Colonic mucosa (tissue), 4 donors: Measurements from ENCODE around the gene ABCG1. TPM values are rescaled to one million over a fixed set of nuclear protein-coding genes. Genes with fewer than 3 reads are reported as not detected.

Experiments used
- DNase-seq: peaks from one replicate; pipeline ENCODE4 v3.0.0-alpha.2; 2020
- H3K27ac ChIP-seq: fragments of 200-600 bp; one replicate; pipeline ENCODE4 v1.8.0; 2021
- H3K27me3 ChIP-seq: fragments of 200-600 bp; one replicate; pipeline ENCODE4 v1.8.0; 2021
- H3K36me3 ChIP-seq: fragments of 200-600 bp; one replicate; pipeline ENCODE4 v1.8.0; 2021
- H3K4me1 ChIP-seq: fragments of 200-600 bp; one replicate; pipeline ENCODE4 v1.8.0; 2021; ENCODE audit warnings: mild to moderate bottlenecking
- H3K4me3 ChIP-seq: fragments of 200-600 bp; one replicate; pipeline ENCODE4 v1.8.0; 2021
- H3K9ac ChIP-seq, 2 donors: one replicate each; pipeline ENCODE4 v1.7.0; 2013; ENCODE audit warnings: control low read depth in 2 of 2, low read depth in 2 of 2, low read length in 2 of 2
- H3K9me3 ChIP-seq: fragments of 200-600 bp; one replicate; pipeline ENCODE4 v1.8.0; 2021
- CTCF ChIP-seq: fragments of 200-600 bp; IDR thresholded peaks from one replicate; pipeline ENCODE4 v1.8.0; 2022; ENCODE audit warnings: antibody characterized with exemption, mild to moderate bottlenecking
- intact Hi-C: fragments of 100-400 bp; cut with DNase I; formaldehyde crosslinking; loops from one replicate; pipeline ENCODE4 v1.14.1; 2022
- total RNA-seq, 2 donors: library from RNA; stranded (reverse); fragmentation: NEBNext Ultra II Directional in 1 of 2; extraction: Animal tissue kit (Norgen Biotek cat#: 25700) in 1 of 2; gene quantifications; one replicate each; pipeline ENCODE4 v1.2.1, GENCODE V29; 2021
- donor health status: healthy.
- donor health status: DM: no; HTN: no; CAD: no.
- donor health status: DM: no; HTN: no; CAD: no.

ABCG1 gene
- total RNA-seq, 2 donors from 2014 or later, result 13.8 to 60.0 TPM

GRCh38 chr21:42317826-42318746, 99.1 kb downstream of the ABCG1 start:
- Histone ChIP-seq H3K9ac (peak overlapping the region in 1 of 2 donors; percentile 80), H3K9me3 (no peaks in the 10 kb centered on the region), H3K27me3 (no peaks in the 10 kb centered on the region), H3K36me3 (no peaks in the 10 kb centered on the region), H3K4me3 (no peak overlapping the region), H3K4me1 (no peaks in the 10 kb centered on the region), H3K27ac (peak overlapping the region; percentile 93)
- no peak for TF ChIP-seq CTCF
- DNase-seq, result peak; percentile 26
- intact Hi-C loops, result no loop called here

GRCh38 chr21:42319376-42319775, 100.4 kb downstream of the ABCG1 start:
- H3K36me3 ChIP-seq, result no peaks in the 10 kb centered on the region
- no peaks in the 10 kb centered on the region for H3K27me3 ChIP-seq
- no peaks in the 10 kb centered on the region for H3K9me3 ChIP-seq
- H3K9ac ChIP-seq, result peak overlapping the region in 1 of 2 donors; percentile 28
- peak overlapping the region; percentile 16 for H3K27ac ChIP-seq
- no peaks in the 10 kb centered on the region for H3K4me1 ChIP-seq
- no peak overlapping the region for H3K4me3 ChIP-seq
- TF ChIP-seq CTCF, result no peak
- DNase-seq, result peak; percentile 51
- intact Hi-C loops, result no loop called here

GRCh38 chr21:42319851-42320572, 101.1 kb downstream of the ABCG1 start:
- peak overlapping the region; percentile 16 for H3K27ac ChIP-seq
- no peaks in the 10 kb centered on the region for H3K4me1 ChIP-seq

GRCh38 chr21:42320791-42321190, 101.9 kb downstream of the ABCG1 start:
- Histone ChIP-seq H3K27me3 (no peaks in the 10 kb centered on the region), H3K27ac (no peak overlapping the region), H3K9me3 (no peaks in the 10 kb centered on the region), H3K4me1 (no peaks in the 10 kb centered on the region), H3K4me3 (no peak overlapping the region), H3K36me3 (no peaks in the 10 kb centered on the region), H3K9ac (no peak overlapping the region)
- no peak for TF ChIP-seq CTCF
- intact Hi-C loops, result no loop called here
- peak; percentile 17 for DNase-seq

More at GRCh38 chr21:42319851-42320572, 101.1 kb downstream of the ABCG1 start:
- no peaks in the 10 kb centered on the region for H3K9me3 ChIP-seq
- H3K4me3 ChIP-seq, result no peak overlapping the region
- H3K36me3 ChIP-seq, result no peaks in the 10 kb centered on the region
- DNase-seq, result peak; percentile 59
- intact Hi-C loops, result no loop called here
- H3K27me3 ChIP-seq, result no peaks in the 10 kb centered on the region
- peak overlapping the region in 1 of 2 donors; percentile 28 for H3K9ac ChIP-seq
- TF ChIP-seq CTCF, result no peak

GRCh38 chr21:42321231-42321630, 102.3 kb downstream of the ABCG1 start:
- Histone ChIP-seq H3K9me3 (no peaks in the 10 kb centered on the region), H3K36me3 (no peaks in the 10 kb centered on the region), H3K9ac (no peak overlapping the region), H3K4me3 (no peak overlapping the region), H3K4me1 (no peaks in the 10 kb centered on the region), H3K27me3 (no peaks in the 10 kb centered on the region), H3K27ac (no peak overlapping the region)
- TF ChIP-seq CTCF, result no peak
- intact Hi-C loops, result no loop called here
- DNase-seq, result no peak
